Hepatocyte (in vitro differentiated cells): ENCODE data around the gene SPO11.

Source experiments
- EZH2 ChIP-seq: fragments of 200-600 bp; sonication (generic); IDR thresholded peaks from 2 replicates; pipeline ENCODE4 v1.6.1; 2016; ENCODE audit warnings: antibody characterized with exemption, mild to moderate bottlenecking, borderline replicate concordance
- TF ChIP-seq, protein P1 (sequence below): fragments of 200-600 bp; sonication (generic); IDR thresholded peaks from 2 replicates; pipeline ENCODE4 v1.5.1; 2016; ENCODE audit warnings: antibody characterized with exemption, mild to moderate bottlenecking; ENCODE audit not compliant: poor library complexity

- TF ChIP-seq, protein P1, sequence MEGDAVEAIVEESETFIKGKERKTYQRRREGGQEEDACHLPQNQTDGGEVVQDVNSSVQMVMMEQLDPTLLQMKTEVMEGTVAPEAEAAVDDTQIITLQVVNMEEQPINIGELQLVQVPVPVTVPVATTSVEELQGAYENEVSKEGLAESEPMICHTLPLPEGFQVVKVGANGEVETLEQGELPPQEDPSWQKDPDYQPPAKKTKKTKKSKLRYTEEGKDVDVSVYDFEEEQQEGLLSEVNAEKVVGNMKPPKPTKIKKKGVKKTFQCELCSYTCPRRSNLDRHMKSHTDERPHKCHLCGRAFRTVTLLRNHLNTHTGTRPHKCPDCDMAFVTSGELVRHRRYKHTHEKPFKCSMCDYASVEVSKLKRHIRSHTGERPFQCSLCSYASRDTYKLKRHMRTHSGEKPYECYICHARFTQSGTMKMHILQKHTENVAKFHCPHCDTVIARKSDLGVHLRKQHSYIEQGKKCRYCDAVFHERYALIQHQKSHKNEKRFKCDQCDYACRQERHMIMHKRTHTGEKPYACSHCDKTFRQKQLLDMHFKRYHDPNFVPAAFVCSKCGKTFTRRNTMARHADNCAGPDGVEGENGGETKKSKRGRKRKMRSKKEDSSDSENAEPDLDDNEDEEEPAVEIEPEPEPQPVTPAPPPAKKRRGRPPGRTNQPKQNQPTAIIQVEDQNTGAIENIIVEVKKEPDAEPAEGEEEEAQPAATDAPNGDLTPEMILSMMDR: no peak
- TF ChIP-seq EZH2: no peak
These were observed 12.8 kb upstream of the SPO11 start for GRCh38 chr20:57316795-57317201.
